ENCODE results near the gene ABCC2.

GRCh38 chr10:99809931-99810615 lies 27.6 kb downstream of the ABCC2 start:
- TF ChIP-seq CTCF (IDR thresholded peaks at IDR 0.05) (no peak), EP300 (IDR thresholded peaks at IDR 0.05) (no peak)
